H9 (cell line): ENCODE data around the gene MAPT. TPM values are rescaled to one million over a fixed set of nuclear protein-coding genes. Genes with fewer than 3 reads are reported as not detected.

Experiments
- DNase-seq: peaks from one replicate; pipeline ENCODE4 v3.0.0-alpha.2; 2017
- H2AFZ ChIP-seq: one replicate; pipeline ENCODE4 v1.6.1; 2013; ENCODE audit warnings: mild to moderate bottlenecking, low read length, control low read depth, moderate library complexity
- H2AK5ac ChIP-seq: 2 replicates; pipeline ENCODE4 v1.6.1; 2013; ENCODE audit warnings: low read length, control low read depth, mixed read lengths; ENCODE audit not compliant: insufficient read length
- H2BK120ac ChIP-seq: one replicate; pipeline ENCODE4 v1.6.1; 2013; ENCODE audit warnings: low read depth, mild to moderate bottlenecking, low read length, control low read depth, inconsistent platforms; ENCODE audit not compliant: poor library complexity, severe bottlenecking
- H2BK12ac ChIP-seq: 2 replicates; pipeline ENCODE4 v1.6.1; 2013; ENCODE audit warnings: low read length, control low read depth, mixed read lengths, low read depth; ENCODE audit not compliant: insufficient read length
- H2BK15ac ChIP-seq: 2 replicates; pipeline ENCODE4 v1.6.1; 2013; ENCODE audit warnings: low read depth, low read length, control low read depth
- H2BK20ac ChIP-seq: one replicate; pipeline ENCODE4 v1.6.1; 2013; ENCODE audit warnings: low read depth, mild to moderate bottlenecking, low read length, control low read depth, inconsistent platforms; ENCODE audit not compliant: poor library complexity, severe bottlenecking
- H2BK5ac ChIP-seq: 2 replicates; pipeline ENCODE4 v1.6.1; 2013; ENCODE audit warnings: low read length, control low read depth, mixed read lengths; ENCODE audit not compliant: insufficient read length
- H3K14ac ChIP-seq: 2 replicates; pipeline ENCODE4 v1.6.1; 2013; ENCODE audit warnings: low read length, control low read depth; ENCODE audit not compliant: insufficient read depth
- H3K18ac ChIP-seq: 2 replicates; pipeline ENCODE4 v1.6.1; 2013; ENCODE audit warnings: low read depth, mild to moderate bottlenecking, mixed read lengths, low read length, control low read depth; ENCODE audit not compliant: insufficient read length
- H3K23ac ChIP-seq: 2 replicates; pipeline ENCODE4 v1.6.1; 2013; ENCODE audit warnings: low read length, control low read depth, mixed read lengths, low read depth; ENCODE audit not compliant: insufficient read length
- H3K23me2 ChIP-seq: 2 replicates; pipeline ENCODE4 v1.6.1; 2013; ENCODE audit warnings: low read depth, mild to moderate bottlenecking, mixed read lengths, low read length, control low read depth; ENCODE audit not compliant: insufficient read length, poor library complexity, severe bottlenecking
- H3K27ac ChIP-seq: 2 replicates; pipeline ENCODE4 v1.5.1; 2013; ENCODE audit warnings: low read length, control low read depth, mixed read lengths, low read depth; ENCODE audit not compliant: insufficient read length
- H3K27me3 ChIP-seq: 2 replicates; pipeline ENCODE4 v1.6.1; 2013; ENCODE audit warnings: low read length, control low read depth, inconsistent platforms; ENCODE audit not compliant: insufficient read depth
- H3K4ac ChIP-seq: 2 replicates; pipeline ENCODE4 v1.6.1; 2013; ENCODE audit warnings: low read depth, mild to moderate bottlenecking, control low read depth, inconsistent platforms, low read length, moderate library complexity
- H3K4me1 ChIP-seq: 2 replicates; pipeline ENCODE4 v1.6.1; 2013; ENCODE audit warnings: low read length, control low read depth, inconsistent platforms; ENCODE audit not compliant: insufficient read depth
- H3K4me2 ChIP-seq: 2 replicates; pipeline ENCODE4 v1.6.1; 2013; ENCODE audit warnings: low read length, control low read depth, mixed read lengths; ENCODE audit not compliant: insufficient read length, insufficient read depth
- H3K56ac ChIP-seq: 2 replicates; pipeline ENCODE4 v1.6.1; 2013; ENCODE audit warnings: low read depth, mild to moderate bottlenecking, mixed read lengths, low read length, control low read depth; ENCODE audit not compliant: insufficient read length
- H3K79me1 ChIP-seq: 2 replicates; pipeline ENCODE4 v1.6.1; 2013; ENCODE audit warnings: low read depth, mild to moderate bottlenecking, moderate library complexity, low read length, control low read depth, inconsistent platforms; ENCODE audit not compliant: insufficient read depth, poor library complexity, severe bottlenecking
- H3K79me2 ChIP-seq: 2 replicates; pipeline ENCODE4 v1.6.1; 2013; ENCODE audit warnings: low read length, control low read depth, inconsistent platforms; ENCODE audit not compliant: insufficient read depth
- H3K9ac ChIP-seq: 2 replicates; pipeline ENCODE4 v1.6.1; 2013; ENCODE audit warnings: low read length, control low read depth, mixed read lengths; ENCODE audit not compliant: insufficient read length; ENCODE audit errors: extremely low read depth
- H3K9me3 ChIP-seq: one replicate; pipeline ENCODE4 v1.6.1; 2013; ENCODE audit warnings: low read depth, low read length, inconsistent platforms; ENCODE audit not compliant: control insufficient read depth
- H3T11ph ChIP-seq: one replicate; pipeline ENCODE4 v1.6.1; 2013; ENCODE audit warnings: mild to moderate bottlenecking, low read length, control low read depth, inconsistent platforms
- H4K20me1 ChIP-seq: one replicate; pipeline ENCODE4 v1.6.1; 2013; ENCODE audit not compliant: control insufficient read depth, insufficient read length, insufficient read depth
- H4K5ac ChIP-seq: 2 replicates; pipeline ENCODE4 v1.6.1; 2013; ENCODE audit warnings: low read depth, mild to moderate bottlenecking, mixed read lengths, low read length, control low read depth; ENCODE audit not compliant: insufficient read length
- H4K8ac ChIP-seq: replicated peaks from 2 replicates; pipeline ENCODE4 v1.6.1; 2013; ENCODE audit warnings: low read length, control low read depth, mixed read lengths, low read depth; ENCODE audit not compliant: insufficient read length
- H4K91ac ChIP-seq: 2 replicates; pipeline ENCODE4 v1.6.1; 2013; ENCODE audit warnings: low read depth, mild to moderate bottlenecking, moderate library complexity, mixed read lengths, low read length, control low read depth; ENCODE audit not compliant: insufficient read length
- H3K27ac Mint-ChIP-seq, 3 experiments: 2 replicates in 2 of 3; 3 replicates in 1 of 3; pipeline ENCODE4 v1.8.0; 2020 to 2021; ENCODE audit warnings: mixed read lengths in 3 of 3, mild to moderate bottlenecking in 1 of 3, moderate library complexity in 1 of 3
- H3K27me3 Mint-ChIP-seq: 2 replicates; pipeline ENCODE4 v1.8.0; 2021; ENCODE audit warnings: low read depth, mild to moderate bottlenecking, moderate library complexity, mixed read lengths
- H3K36me3 Mint-ChIP-seq, 3 experiments: 2 replicates in 2 of 3; 3 replicates in 1 of 3; pipeline ENCODE4 v1.8.0; 2020 to 2021; ENCODE audit warnings: low read depth in 3 of 3, mixed read lengths in 3 of 3; ENCODE audit not compliant: insufficient read depth in 1 of 3
- H3K4me1 Mint-ChIP-seq, 2 experiments: 2 replicates each; pipeline ENCODE4 v1.8.0; 2020; ENCODE audit warnings: mixed read lengths in 2 of 2
- H3K4me3 Mint-ChIP-seq, 2 experiments: 2 replicates in 1 of 2; 3 replicates in 1 of 2; pipeline ENCODE4 v1.8.0; 2020 to 2021; ENCODE audit warnings: mild to moderate bottlenecking in 2 of 2, mixed read lengths in 2 of 2, moderate library complexity in 1 of 2
- H3K9me3 Mint-ChIP-seq, 2 experiments: 2 replicates in 1 of 2; 3 replicates in 1 of 2; pipeline ENCODE4 v1.8.0; 2020; ENCODE audit warnings: mild to moderate bottlenecking in 2 of 2, mixed read lengths in 2 of 2, moderate library complexity in 1 of 2
- CTCF ChIP-seq: fragments of 200-600 bp; sonication (generic); conservative IDR thresholded peaks from 3 replicates; pipeline ENCODE4 v1.8.0; 2021; ENCODE audit warnings: antibody characterized with exemption, mild to moderate bottlenecking
- WGBS: extraction: QIAGEN DNeasy Blood & Tissue Kit; methylation state at CpG from one replicate; pipeline ENCODE4 v1.1.7; 2013; ENCODE audit warnings: missing lambda C conversion rate, low lambda C conversion rate, mixed read lengths; ENCODE audit not compliant: insufficient read length; ENCODE audit errors: extremely low coverage; 5-methylcytosine and 5-hydroxymethylcytosine counted together
- total RNA-seq: library from RNA; stranded (reverse); gene quantifications from 2 replicates; pipeline ENCODE4 v1.2.1, GENCODE V29; 2021

MAPT gene
- total RNA-seq, 1 experiment from 2014 or later: 1.6 TPM

GRCh38 chr17:45985447-45985846, 91.1 kb downstream of the MAPT start:
- Histone ChIP-seq H3K9ac (no peak overlapping the region), H2BK12ac (no peak overlapping the region), H4K5ac (no peak overlapping the region), H3K4me1 (no peaks in the 10 kb centered on the region), H4K91ac (no peak overlapping the region), H3K23ac (no peak overlapping the region), H3K27ac (no peak overlapping the region), H4K8ac (no peak overlapping the region), H3T11ph (no peak overlapping the region), H2BK20ac (no peak overlapping the region), H3K56ac (no peak overlapping the region), H2AK5ac (no peak overlapping the region), H3K4me2 (no peak overlapping the region), H4K20me1 (no peaks in the 10 kb centered on the region), H3K79me1 (no peaks in the 10 kb centered on the region), H2BK15ac (no peak overlapping the region), H3K27me3 (no peaks in the 10 kb centered on the region), H2BK120ac (no peak overlapping the region), H2BK5ac (no peak overlapping the region), H3K4ac (no peak overlapping the region), H3K18ac (no peak overlapping the region), H3K9me3 (no peaks in the 10 kb centered on the region), H3K14ac (no peak overlapping the region), H2AFZ (no peak overlapping the region), H3K23me2 (no peaks in the 10 kb centered on the region), H3K79me2 (no peaks in the 10 kb centered on the region)
- TF ChIP-seq CTCF: no peak
- H3K9me3 Mint-ChIP-seq: peaks cover 2 to 7% of the 10 kb centered on the region in 2 experiments; a peak in 3 of 5 replicates
- WGBS: no CpG with 5 or more reads among the region's 4 CpGs
- H3K27ac Mint-ChIP-seq: no peak overlapping the region
- no peak for DNase-seq
- peaks cover 7 to 8% of the 10 kb centered on the region in 2 experiments for H3K4me1 Mint-ChIP-seq
- H3K36me3 Mint-ChIP-seq: no peaks in the 10 kb centered on the region
- H3K4me3 Mint-ChIP-seq: no peak overlapping the region
- H3K27me3 Mint-ChIP-seq: peaks cover 6% of the 10 kb centered on the region
